H1 (cell line): ENCODE results near the gene MAGOH.

Experiments used
- CEBPB ChIP-seq: IDR thresholded peaks from 2 replicates; pipeline ENCODE4 v1.6.1; 2012; ENCODE audit warnings: low read depth, low read length
- CREB1 ChIP-seq: IDR thresholded peaks from 2 replicates; pipeline ENCODE4 v1.6.1; 2012; ENCODE audit warnings: inconsistent platforms
- EP300 ChIP-seq, 2 experiments: IDR thresholded peaks; 1 replicate in 1 of 2; 2 replicates in 1 of 2; pipeline ENCODE4 v1.6.1; 2011 to 2012; ENCODE audit warnings: low read depth in 2 of 2, low read length in 2 of 2, mild to moderate bottlenecking in 2 of 2, borderline replicate concordance in 1 of 2, inconsistent platforms in 1 of 2, moderate library complexity in 1 of 2
- EZH2 ChIP-seq: fragments of 200-600 bp; sonication (generic); IDR thresholded peaks from 2 replicates; pipeline ENCODE4 v1.7.1; 2012; ENCODE audit warnings: low read depth, mild to moderate bottlenecking, moderate library complexity, low read length, inconsistent platforms; ENCODE audit not compliant: severe bottlenecking
- JUN ChIP-seq: IDR thresholded peaks from 2 replicates; pipeline ENCODE4 v1.6.1; 2011; ENCODE audit warnings: low read depth, mild to moderate bottlenecking, improper control_type of control experiment, low read length
- JUND ChIP-seq: IDR thresholded peaks from 2 replicates; pipeline ENCODE4 v1.6.1; 2011; ENCODE audit warnings: mild to moderate bottlenecking, improper control_type of control experiment, low read length
- NRF1 ChIP-seq: IDR thresholded peaks from 2 replicates; pipeline ENCODE4 v1.6.1; 2011; ENCODE audit warnings: mild to moderate bottlenecking, low read depth, low read length, improper control_type of control experiment
- POLR2A ChIP-seq, 2 experiments: IDR thresholded peaks; 1 replicate in 1 of 2; 2 replicates in 1 of 2; pipeline ENCODE4 v1.6.1; 2011; ENCODE audit warnings: low read depth in 2 of 2, low read length in 2 of 2, mild to moderate bottlenecking in 2 of 2; ENCODE audit errors: control extremely low read depth in 1 of 2
- RAD21 ChIP-seq, 2 experiments: IDR thresholded peaks in 1 of 2; conservative IDR thresholded peaks in 1 of 2; 2 replicates each; pipeline ENCODE4 v1.6.1; 2011; ENCODE audit warnings: low read depth in 2 of 2, low read length in 2 of 2, improper control_type of control experiment in 1 of 2, inconsistent platforms in 1 of 2, mild to moderate bottlenecking in 1 of 2, moderate library complexity in 1 of 2
- TCF12 ChIP-seq: IDR thresholded peaks from 2 replicates; pipeline ENCODE4 v1.6.1; 2011; ENCODE audit warnings: low read depth, mild to moderate bottlenecking, low read length
- TF ChIP-seq, protein P1 (sequence below), 3 experiments: IDR thresholded peaks; 1 replicate in 2 of 3; 2 replicates in 1 of 3; pipeline versions ENCODE4 v1.5.1 to v1.6.1; 2011; ENCODE audit warnings: low read length in 3 of 3, mild to moderate bottlenecking in 3 of 3, inconsistent platforms in 2 of 3, low read depth in 1 of 3, moderate library complexity in 1 of 3; ENCODE audit not compliant: insufficient read depth in 1 of 3; ENCODE audit errors: control extremely low read depth in 1 of 3
- TF ChIP-seq, protein P2 (sequence below): IDR thresholded peaks from 2 replicates; pipeline ENCODE4 v1.6.1; 2011; ENCODE audit warnings: low read depth, mild to moderate bottlenecking, low read length; ENCODE audit not compliant: insufficient read depth
- TF ChIP-seq, protein P3 (sequence below): IDR thresholded peaks from 2 replicates; pipeline ENCODE4 v1.6.1; 2012; ENCODE audit warnings: inconsistent platforms

DNA sequence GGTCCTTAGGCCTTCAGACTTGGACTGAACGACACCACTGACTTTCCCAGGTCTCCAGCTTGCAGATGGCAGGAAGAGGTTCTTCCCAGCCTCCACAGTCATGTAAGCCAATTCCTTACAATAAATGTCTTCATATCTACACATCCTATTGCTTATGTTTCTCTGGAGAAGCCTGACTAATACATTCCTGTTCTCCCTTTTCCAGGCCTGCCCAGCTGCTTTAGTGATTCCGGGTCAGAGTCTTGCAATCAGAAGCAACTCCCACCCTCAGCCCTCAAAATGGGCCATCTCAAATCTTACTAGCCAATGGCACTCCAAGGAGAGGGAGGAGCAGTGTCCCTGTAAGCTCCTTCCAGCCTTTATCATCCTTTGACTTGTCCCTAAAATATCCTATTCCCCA is 58.1 kb downstream of the MAGOH start:
- TF ChIP-seq, protein P1, sequence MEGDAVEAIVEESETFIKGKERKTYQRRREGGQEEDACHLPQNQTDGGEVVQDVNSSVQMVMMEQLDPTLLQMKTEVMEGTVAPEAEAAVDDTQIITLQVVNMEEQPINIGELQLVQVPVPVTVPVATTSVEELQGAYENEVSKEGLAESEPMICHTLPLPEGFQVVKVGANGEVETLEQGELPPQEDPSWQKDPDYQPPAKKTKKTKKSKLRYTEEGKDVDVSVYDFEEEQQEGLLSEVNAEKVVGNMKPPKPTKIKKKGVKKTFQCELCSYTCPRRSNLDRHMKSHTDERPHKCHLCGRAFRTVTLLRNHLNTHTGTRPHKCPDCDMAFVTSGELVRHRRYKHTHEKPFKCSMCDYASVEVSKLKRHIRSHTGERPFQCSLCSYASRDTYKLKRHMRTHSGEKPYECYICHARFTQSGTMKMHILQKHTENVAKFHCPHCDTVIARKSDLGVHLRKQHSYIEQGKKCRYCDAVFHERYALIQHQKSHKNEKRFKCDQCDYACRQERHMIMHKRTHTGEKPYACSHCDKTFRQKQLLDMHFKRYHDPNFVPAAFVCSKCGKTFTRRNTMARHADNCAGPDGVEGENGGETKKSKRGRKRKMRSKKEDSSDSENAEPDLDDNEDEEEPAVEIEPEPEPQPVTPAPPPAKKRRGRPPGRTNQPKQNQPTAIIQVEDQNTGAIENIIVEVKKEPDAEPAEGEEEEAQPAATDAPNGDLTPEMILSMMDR (IDR thresholded peaks at IDR 0.05; ENCODE audit: control extremely low read depth in 1 of 3, insufficient read depth in 1 of 3, low read depth in 1 of 3, low read length in 3 of 3): no peak
- TF ChIP-seq JUN (no peak), JUND (no peak), TCF12 (no peak), NRF1 (no peak), POLR2A (IDR thresholded peaks at IDR 0.05; ENCODE audit: control extremely low read depth in 1 of 2, low read depth in 2 of 2, low read length in 2 of 2) (no peak), CEBPB (no peak), CREB1 (no peak), RAD21 (IDR thresholded peaks at IDR 0.05 in 1 of 2, conservative IDR thresholded peaks at IDR 0.05 in 1 of 2; ENCODE audit: low read depth in 2 of 2, low read length in 2 of 2) (no peak), EP300 (IDR thresholded peaks at IDR 0.05; ENCODE audit: borderline replicate concordance in 1 of 2, low read depth in 2 of 2, low read length in 2 of 2) (no peak), EZH2 (no peak)
- TF ChIP-seq, protein P2, sequence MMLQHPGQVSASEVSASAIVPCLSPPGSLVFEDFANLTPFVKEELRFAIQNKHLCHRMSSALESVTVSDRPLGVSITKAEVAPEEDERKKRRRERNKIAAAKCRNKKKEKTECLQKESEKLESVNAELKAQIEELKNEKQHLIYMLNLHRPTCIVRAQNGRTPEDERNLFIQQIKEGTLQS: no peak
- TF ChIP-seq, protein P3, sequence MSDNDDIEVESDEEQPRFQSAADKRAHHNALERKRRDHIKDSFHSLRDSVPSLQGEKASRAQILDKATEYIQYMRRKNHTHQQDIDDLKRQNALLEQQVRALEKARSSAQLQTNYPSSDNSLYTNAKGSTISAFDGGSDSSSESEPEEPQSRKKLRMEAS: no peak
